Astrocyte (in vitro differentiated cells and primary cell): ENCODE measurements around the gene TRPV5. TPM values are rescaled to one million over a fixed set of nuclear protein-coding genes. Genes with fewer than 3 reads are reported as not detected.

ENCODE experiments used
- DNase-seq: peaks from one replicate; pipeline ENCODE4 v3.0.0-alpha.2; 2010; ENCODE audit warnings: low read depth
- FAIRE-seq: peaks from 2 replicates; lab custom pipeline; 2011; peaks lifted over from hg19 to GRCh38; lab: Jason Lieb, UNC
- H2AFZ ChIP-seq: 2 replicates; pipeline ENCODE4 v1.6.0; 2012; ENCODE audit warnings: low read depth, low read length, inconsistent platforms
- H3K27ac ChIP-seq: 2 replicates; pipeline ENCODE4 v1.5.1; 2011; ENCODE audit warnings: low read depth, low read length, inconsistent platforms
- H3K27me3 ChIP-seq: 2 replicates; pipeline ENCODE4 v1.6.0; 2011; ENCODE audit warnings: low read length, inconsistent platforms; ENCODE audit not compliant: insufficient read depth
- H3K36me3 ChIP-seq: 2 replicates; pipeline ENCODE4 v1.5.1; 2011; ENCODE audit warnings: low read length, inconsistent platforms; ENCODE audit not compliant: insufficient read depth
- H3K4me1 ChIP-seq: 2 replicates; pipeline ENCODE4 v1.5.1; 2011; ENCODE audit warnings: low read length, inconsistent platforms; ENCODE audit not compliant: insufficient read depth
- H3K4me2 ChIP-seq: 2 replicates; pipeline ENCODE4 v1.6.0; 2012; ENCODE audit warnings: low read length, inconsistent platforms
- H3K4me3 ChIP-seq: 2 replicates; pipeline ENCODE4 v1.5.1; 2011; ENCODE audit warnings: low read depth, mild to moderate bottlenecking, low read length, inconsistent platforms; ENCODE audit not compliant: insufficient read depth
- H3K79me2 ChIP-seq: 2 replicates; pipeline ENCODE4 v1.6.0; 2012; ENCODE audit warnings: mild to moderate bottlenecking, low read length, inconsistent platforms; ENCODE audit not compliant: insufficient read depth
- H3K9ac ChIP-seq: 2 replicates; pipeline ENCODE4 v1.6.0; 2012; ENCODE audit warnings: mild to moderate bottlenecking, low read length, inconsistent platforms
- H3K9me3 ChIP-seq: 2 replicates; pipeline ENCODE4 v1.5.1; 2012; ENCODE audit warnings: low read depth, mild to moderate bottlenecking, low read length, inconsistent platforms; ENCODE audit not compliant: insufficient read depth
- H4K20me1 ChIP-seq: 2 replicates; pipeline ENCODE4 v1.6.0; 2012; ENCODE audit warnings: low read length, inconsistent platforms; ENCODE audit not compliant: insufficient read depth
- H3K27ac Mint-ChIP-seq: one replicate; pipeline ENCODE4 v1.8.0; 2021; ENCODE audit warnings: mild to moderate bottlenecking, mixed read lengths; ENCODE audit not compliant: unreplicated experiment
- H3K27me3 Mint-ChIP-seq: one replicate; pipeline ENCODE4 v1.8.0; 2021; ENCODE audit warnings: low read depth, mixed read lengths; ENCODE audit not compliant: unreplicated experiment
- H3K36me3 Mint-ChIP-seq: one replicate; pipeline ENCODE4 v1.8.0; 2021; ENCODE audit warnings: low read depth, mixed read lengths; ENCODE audit not compliant: unreplicated experiment
- H3K4me1 Mint-ChIP-seq: one replicate; pipeline ENCODE4 v1.8.0; 2021; ENCODE audit warnings: low read depth, mixed read lengths; ENCODE audit not compliant: unreplicated experiment
- H3K4me3 Mint-ChIP-seq: one replicate; pipeline ENCODE4 v1.8.0; 2021; ENCODE audit warnings: mild to moderate bottlenecking, moderate library complexity, mixed read lengths; ENCODE audit not compliant: unreplicated experiment
- H3K9me3 Mint-ChIP-seq: one replicate; pipeline ENCODE4 v1.8.0; 2021; ENCODE audit warnings: mild to moderate bottlenecking, mixed read lengths; ENCODE audit not compliant: unreplicated experiment
- CTCF ChIP-seq: IDR thresholded peaks from 2 replicates; pipeline ENCODE4 v1.5.1; 2011; ENCODE audit warnings: low read depth, mild to moderate bottlenecking, inconsistent platforms, low read length, moderate library complexity; ENCODE audit not compliant: insufficient read depth
- EZH2 ChIP-seq: IDR thresholded peaks from 2 replicates; pipeline ENCODE4 v1.6.1; 2012; ENCODE audit warnings: mild to moderate bottlenecking, low read length, inconsistent platforms; ENCODE audit not compliant: insufficient read depth
- total RNA-seq: library from RNA; stranded (reverse); gene quantifications from 2 replicates; pipeline ENCODE4 v1.2.1, GENCODE V29; 2021

The TRPV5 gene
- total RNA-seq, 1 donor from 2014 or later, result not detected

- Mint-ChIP-seq H3K4me3 (no peak overlapping the region), H3K27ac (no peak overlapping the region), H3K36me3 (no peaks in the 10 kb centered on the region), H3K27me3 (peaks cover 47% of the 10 kb centered on the region), H3K9me3 (peaks cover 5% of the 10 kb centered on the region), H3K4me1 (no peaks in the 10 kb centered on the region)
- no peak for DNase-seq
- Histone ChIP-seq H3K79me2 (no peaks in the 10 kb centered on the region), H3K4me3 (no peak overlapping the region), H3K9ac (no peak overlapping the region), H2AFZ (no peak overlapping the region), H3K4me1 (no peaks in the 10 kb centered on the region), H3K36me3 (no peaks in the 10 kb centered on the region), H4K20me1 (no peaks in the 10 kb centered on the region), H3K9me3 (peaks cover 8% of the 10 kb centered on the region), H3K4me2 (no peak overlapping the region), H3K27ac (no peak overlapping the region), H3K27me3 (no peaks in the 10 kb centered on the region)
- no peak for FAIRE-seq
- TF ChIP-seq CTCF (no peak), EZH2 (no peak)
Measured at GRCh38 chr7:142943706-142944268, 10.2 kb upstream of the TRPV5 start.

DNA sequence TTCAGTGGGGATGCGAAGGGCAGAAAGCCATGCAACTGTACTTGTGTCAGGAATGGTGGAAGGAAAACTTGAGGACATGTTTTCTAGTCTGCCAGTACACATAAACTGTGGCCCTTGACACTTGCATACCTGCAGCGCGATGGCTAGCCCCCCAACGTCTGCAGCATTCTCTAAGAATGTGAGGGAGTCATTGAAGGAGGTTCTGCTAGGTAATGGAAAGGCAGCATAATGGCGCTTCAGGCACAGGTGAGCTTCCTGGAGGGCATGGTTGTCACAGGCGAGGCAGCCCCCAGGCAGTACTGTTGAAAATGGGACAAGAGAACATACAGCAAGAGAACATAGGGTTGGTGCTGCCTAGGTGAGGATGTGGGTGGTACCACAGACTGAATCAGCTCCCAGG, 9.2 kb upstream of the TRPV5 start:
- Mint-ChIP-seq H3K36me3 (no peaks in the 10 kb centered on the region), H3K4me1 (no peaks in the 10 kb centered on the region), H3K27ac (no peak overlapping the region), H3K9me3 (peaks cover 2% of the 10 kb centered on the region), H3K27me3 (peaks cover 47% of the 10 kb centered on the region), H3K4me3 (no peak overlapping the region)
- no peak overlapping the region for H2AFZ ChIP-seq
- no peak overlapping the region for H3K9ac ChIP-seq
- DNase-seq (no peak), FAIRE-seq (no peak)
- H3K4me3 ChIP-seq, result no peak overlapping the region
- TF ChIP-seq CTCF (no peak), EZH2 (no peak)
- H4K20me1 ChIP-seq, result no peaks in the 10 kb centered on the region
- no peaks in the 10 kb centered on the region for H3K27me3 ChIP-seq
- H3K27ac ChIP-seq, result no peak overlapping the region
- H3K4me2 ChIP-seq, result no peak overlapping the region
- peaks cover 8% of the 10 kb centered on the region for H3K9me3 ChIP-seq
- no peaks in the 10 kb centered on the region for H3K4me1 ChIP-seq
- no peaks in the 10 kb centered on the region for H3K79me2 ChIP-seq
- no peaks in the 10 kb centered on the region for H3K36me3 ChIP-seq

- H3K9me3 ChIP-seq, result peaks cover 8% of the 10 kb centered on the region
- no peak overlapping the region for H3K27ac Mint-ChIP-seq
- no peaks in the 10 kb centered on the region for H3K36me3 Mint-ChIP-seq
Measured at GRCh38 chr7:142941541-142941940, 8.0 kb upstream of the TRPV5 start.

More at GRCh38 chr7:142941541-142941940, 8.0 kb upstream of the TRPV5 start:
- H3K36me3 ChIP-seq, result no peaks in the 10 kb centered on the region
- no peak overlapping the region for H2AFZ ChIP-seq
- no peak overlapping the region for H3K4me2 ChIP-seq
- no peaks in the 10 kb centered on the region for H3K27me3 ChIP-seq
- H3K4me1 ChIP-seq, result no peaks in the 10 kb centered on the region
- H4K20me1 ChIP-seq, result no peaks in the 10 kb centered on the region
- no peak overlapping the region for H3K9ac ChIP-seq
- DNase-seq, result no peak
- TF ChIP-seq EZH2 (no peak), CTCF (no peak)
- no peak overlapping the region for H3K27ac ChIP-seq
- peaks cover 2% of the 10 kb centered on the region for H3K9me3 Mint-ChIP-seq
- no peaks in the 10 kb centered on the region for H3K79me2 ChIP-seq
- H3K27me3 Mint-ChIP-seq, result peaks cover 43% of the 10 kb centered on the region
- H3K4me3 Mint-ChIP-seq, result no peak overlapping the region
- no peak overlapping the region for H3K4me3 ChIP-seq
- FAIRE-seq, result no peak
- no peaks in the 10 kb centered on the region for H3K4me1 Mint-ChIP-seq
